SU-DHL-6 (cell line): ENCODE results near the gene RGL2.

ENCODE experiments used
- CTCF ChIP-seq: fragments of 200-600 bp; sonication (generic); IDR thresholded peaks from one replicate; pipeline ENCODE4 v1.5.1; 2017; ENCODE audit warnings: antibody characterized with exemption, mild to moderate bottlenecking, low read length, moderate library complexity; ENCODE audit not compliant: insufficient read depth, poor library complexity, severe bottlenecking
- EZH2phosphoT487 ChIP-seq: fragments of 200-600 bp; sonication (generic), shearing (Covaris generic); conservative IDR thresholded peaks from 2 replicates; pipeline ENCODE4 v1.6.1; 2018; ENCODE audit warnings: mild to moderate bottlenecking, antibody characterized with exemption, low read length, moderate library complexity, mixed read lengths

- no peak for TF ChIP-seq CTCF
- no peak for TF ChIP-seq EZH2phosphoT487
These were observed 1.8 kb downstream of the RGL2 start for GRCh38 chr6:33296797-33297405.
